Ectodermal cell (in vitro differentiated cells): Measurements from ENCODE around the gene SPINDOC.

Source experiments
- H3K27ac ChIP-seq: 2 replicates; pipeline ENCODE4 v1.7.0; 2013; ENCODE audit warnings: mild to moderate bottlenecking, low read depth, low read length; ENCODE audit not compliant: insufficient read depth, poor library complexity, severe bottlenecking
- H3K27me3 ChIP-seq: 2 replicates; pipeline ENCODE4 v1.7.0; 2013; ENCODE audit warnings: mild to moderate bottlenecking, low read length; ENCODE audit not compliant: insufficient read depth, control insufficient read depth, poor library complexity, severe bottlenecking
- H3K36me3 ChIP-seq: one replicate; pipeline ENCODE4 v1.7.0; 2013; ENCODE audit warnings: low read length; ENCODE audit not compliant: control insufficient read depth, insufficient read depth
- H3K4me1 ChIP-seq: one replicate; pipeline ENCODE4 v1.7.0; 2013; ENCODE audit warnings: low read length; ENCODE audit not compliant: control insufficient read depth, insufficient read depth
- H3K4me3 ChIP-seq: 2 replicates; pipeline ENCODE4 v1.7.0; 2013; ENCODE audit warnings: low read depth, low read length, control low read depth; ENCODE audit not compliant: insufficient read depth
- H3K9me3 ChIP-seq: 2 replicates; pipeline ENCODE4 v1.7.0; 2013; ENCODE audit warnings: mild to moderate bottlenecking, low read length, moderate library complexity; ENCODE audit not compliant: control insufficient read depth
- WGBS, 2 experiments: methylation state at CpG; one replicate each; pipeline ENCODE4 v1.1.7; 2013; ENCODE audit warnings: missing lambda C conversion rate in 2 of 2; 5-methylcytosine and 5-hydroxymethylcytosine counted together

The SPINDOC gene

DNA sequence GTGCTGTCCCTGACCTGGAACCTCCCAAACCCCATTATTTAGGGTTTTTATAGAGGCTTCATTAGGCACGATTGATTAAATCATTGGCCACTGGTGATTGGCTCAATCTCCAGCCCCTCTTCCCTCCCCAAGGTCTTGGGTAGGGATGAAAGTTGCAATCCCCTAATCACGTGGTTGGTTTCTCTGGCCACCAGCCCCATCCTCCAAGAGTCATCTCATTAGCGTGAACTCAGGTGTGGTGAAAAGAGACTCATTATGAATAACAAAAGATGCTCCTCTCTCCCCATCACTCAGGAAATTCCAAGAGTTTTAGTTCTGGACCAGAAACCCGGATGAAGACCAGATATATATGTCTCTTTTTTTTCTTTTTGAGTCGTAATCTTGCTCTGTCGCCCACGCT, 18.1 kb downstream of the SPINDOC start:
- Histone ChIP-seq H3K9me3 (no peaks in the 10 kb centered on the region), H3K36me3 (peaks cover 2% of the 10 kb centered on the region), H3K4me3 (no peak overlapping the region), H3K27ac (no peak overlapping the region), H3K4me1 (no peaks in the 10 kb centered on the region), H3K27me3 (no peaks in the 10 kb centered on the region)
- WGBS, 2 experiments = 57 to 73% methylated on average over 7 of the region's 7 CpGs

DNA sequence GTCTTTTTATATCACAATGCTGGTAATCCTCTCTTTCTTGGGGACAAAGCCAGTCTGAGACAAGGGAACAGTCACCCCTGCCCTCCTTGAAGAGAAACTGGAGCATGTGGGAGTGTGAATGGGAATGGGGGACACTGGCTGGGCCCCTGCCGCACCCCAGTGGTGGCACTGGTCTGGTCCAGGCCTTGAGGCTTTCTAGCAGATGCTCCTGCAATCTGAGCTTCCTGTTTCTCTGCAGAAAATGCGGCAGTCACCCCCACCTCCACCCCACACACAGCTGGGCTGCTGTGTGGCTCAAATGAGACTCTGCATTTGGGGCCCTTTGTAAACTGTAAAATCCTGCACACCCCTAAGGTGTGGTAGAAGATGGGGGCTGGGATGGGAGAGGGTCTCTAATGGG, 19.1 kb downstream of the SPINDOC start:
- H3K36me3 ChIP-seq = no peaks in the 10 kb centered on the region
- WGBS, 2 experiments = 82 to 92% methylated on average over 2 of the region's 2 CpGs
- H3K9me3 ChIP-seq = no peaks in the 10 kb centered on the region

DNA sequence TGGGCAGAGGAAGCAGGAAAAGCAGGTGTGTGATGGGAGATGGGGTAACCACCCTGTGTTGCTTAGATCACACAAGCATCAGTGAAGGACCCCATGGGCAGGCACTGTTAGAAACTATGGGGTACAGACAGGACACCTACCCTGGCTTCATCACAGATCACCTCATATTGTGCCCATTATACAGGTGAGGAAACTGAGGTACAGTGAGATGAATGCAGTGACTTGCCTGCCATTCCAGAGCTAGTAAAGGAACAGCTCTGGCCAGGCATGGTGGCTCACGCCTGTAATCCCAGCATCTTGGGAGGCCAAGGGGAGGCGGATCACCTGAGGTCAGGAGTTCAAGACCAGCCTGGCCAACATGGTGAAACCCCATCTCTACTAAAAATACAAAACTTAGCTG, 19.8 kb downstream of the SPINDOC start:
- Histone ChIP-seq H3K27me3 (no peaks in the 10 kb centered on the region), H3K4me3 (no peak overlapping the region), H3K27ac (no peak overlapping the region), H3K4me1 (peaks cover 7% of the 10 kb centered on the region), H3K9me3 (no peaks in the 10 kb centered on the region), H3K36me3 (no peaks in the 10 kb centered on the region)
- 92 to 94% methylated on average over 2 of the region's 2 CpGs for WGBS, 2 experiments

More for the DNA sequence above, 19.1 kb downstream of the SPINDOC start:
- H3K27ac ChIP-seq = no peak overlapping the region
- no peaks in the 10 kb centered on the region for H3K27me3 ChIP-seq
- H3K4me3 ChIP-seq = no peak overlapping the region
- H3K4me1 ChIP-seq = peaks cover 2% of the 10 kb centered on the region

DNA sequence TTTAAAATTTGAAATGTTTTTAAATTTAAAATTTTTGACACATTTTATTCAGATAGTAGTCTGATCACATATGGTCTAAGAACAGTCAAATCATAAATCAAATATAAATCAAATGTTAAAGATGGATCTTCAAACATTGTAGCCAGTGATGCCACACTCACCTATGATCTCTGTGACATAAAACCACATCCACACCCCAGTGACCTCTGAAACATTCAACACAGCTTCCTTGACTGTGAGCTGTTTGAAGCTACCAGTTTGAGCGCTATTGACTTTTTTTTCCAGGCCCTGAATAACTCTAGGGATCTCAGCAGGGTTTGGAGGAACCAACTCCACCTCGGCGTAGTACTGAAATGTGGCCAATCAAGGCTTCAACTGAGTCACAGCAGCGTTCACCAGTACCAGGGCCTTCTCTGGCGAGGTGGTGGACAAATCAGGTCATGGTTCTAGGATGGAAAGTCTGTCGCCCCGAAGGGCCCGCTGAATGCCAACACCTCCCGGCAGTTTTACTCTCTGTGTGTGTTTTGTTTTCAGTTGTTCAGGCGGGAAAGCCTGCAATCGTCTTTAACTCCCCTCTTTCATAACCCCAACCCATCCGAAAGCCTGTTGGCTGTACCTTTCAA, 21.4 kb downstream of the SPINDOC start:
- Histone ChIP-seq H3K27me3 (no peaks in the 10 kb centered on the region), H3K4me1 (peaks cover 11% of the 10 kb centered on the region), H3K9me3 (no peaks in the 10 kb centered on the region), H3K36me3 (no peaks in the 10 kb centered on the region), H3K27ac (no peak overlapping the region), H3K4me3 (no peak overlapping the region)
- WGBS, 2 experiments = 87 to 88% methylated on average over 12 of the region's 12 CpGs

DNA sequence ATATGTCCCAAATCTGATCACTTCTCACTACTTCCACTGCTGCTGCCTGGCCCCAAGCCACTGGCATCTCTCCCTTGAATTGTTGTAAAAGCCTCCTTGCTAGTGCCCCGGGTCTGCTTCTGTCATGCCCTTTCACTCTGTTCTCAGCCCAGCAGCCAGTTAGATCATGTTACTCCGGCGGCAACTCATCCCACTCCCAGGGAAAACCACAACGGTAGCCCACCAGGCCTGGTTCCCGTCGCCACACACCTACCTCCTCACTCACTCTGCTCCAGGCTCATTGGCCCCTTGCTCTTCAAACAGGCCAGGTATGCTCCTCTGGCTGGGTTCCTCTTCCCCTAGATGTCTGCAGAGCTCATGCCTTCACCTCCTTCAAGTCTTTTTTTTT, 21.9 kb downstream of the SPINDOC start:
- Histone ChIP-seq H3K4me1 (peaks cover 11% of the 10 kb centered on the region), H3K36me3 (no peaks in the 10 kb centered on the region), H3K4me3 (no peak overlapping the region), H3K27ac (no peak overlapping the region), H3K27me3 (no peaks in the 10 kb centered on the region), H3K9me3 (no peaks in the 10 kb centered on the region)
- WGBS, 2 experiments = 82 to 87% methylated on average over 6 of the region's 6 CpGs

DNA sequence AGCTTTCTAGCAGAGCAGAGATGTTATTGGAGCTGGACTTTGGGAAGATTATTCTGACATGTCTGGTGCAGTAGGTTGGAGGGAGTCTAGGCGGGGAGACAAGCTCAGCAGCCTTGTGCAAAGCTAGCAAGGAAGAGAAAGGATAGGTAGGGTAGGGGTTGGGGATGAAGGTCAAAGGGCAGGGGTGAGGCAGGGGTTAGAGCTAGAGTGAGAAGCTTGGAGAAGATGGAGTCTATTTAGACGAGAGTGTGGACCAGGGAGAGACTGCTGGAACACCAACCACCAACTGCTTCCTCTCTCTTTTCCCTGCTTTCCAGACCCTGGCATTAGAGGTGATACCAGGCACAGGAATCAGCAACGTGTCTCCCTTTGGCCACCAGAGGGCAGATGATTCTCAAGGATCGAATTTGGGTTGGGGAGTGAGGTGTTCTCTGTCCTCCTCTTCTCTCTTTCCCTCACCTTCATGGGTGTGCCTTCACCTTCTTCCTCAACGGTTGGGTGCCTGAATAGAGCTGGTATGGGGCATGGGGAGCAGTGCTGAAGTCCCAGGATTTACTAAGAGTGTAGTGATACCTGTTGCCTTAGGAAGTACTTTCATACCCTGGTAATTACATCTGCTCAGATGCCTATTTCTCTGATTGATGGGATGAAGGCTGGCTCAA, 23.9 kb downstream of the SPINDOC start:
- peaks cover 25% of the 10 kb centered on the region for H3K4me1 ChIP-seq
- H3K4me3 ChIP-seq = no peak overlapping the region
- 22 to 24% methylated on average over 5 of the region's 5 CpGs for WGBS, 2 experiments
- no peaks in the 10 kb centered on the region for H3K9me3 ChIP-seq
- H3K36me3 ChIP-seq = no peaks in the 10 kb centered on the region
- no peak overlapping the region for H3K27ac ChIP-seq
- H3K27me3 ChIP-seq = no peaks in the 10 kb centered on the region

DNA sequence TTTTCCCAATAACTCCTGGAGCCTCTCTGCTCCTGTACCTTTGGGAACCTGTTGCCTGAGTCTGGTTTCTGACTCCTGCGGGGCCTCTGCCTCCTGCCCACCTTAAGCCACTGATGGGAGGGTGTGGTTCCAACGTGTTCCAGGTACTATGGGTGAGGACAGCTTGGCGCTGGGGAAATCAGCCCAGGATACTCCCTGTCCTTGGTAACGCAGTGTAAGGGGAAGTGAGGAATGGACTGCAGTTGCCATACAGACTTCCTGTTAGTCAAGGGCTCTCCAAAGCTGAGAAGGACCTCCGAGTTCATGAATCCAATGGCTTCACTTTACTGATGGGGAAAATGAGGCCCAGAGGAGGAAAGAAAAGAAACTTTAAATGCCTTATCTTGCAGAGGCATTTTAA, 24.5 kb downstream of the SPINDOC start:
- no peaks in the 10 kb centered on the region for H3K27me3 ChIP-seq
- no peak overlapping the region for H3K4me3 ChIP-seq
- H3K4me1 ChIP-seq = peaks cover 31% of the 10 kb centered on the region
- H3K9me3 ChIP-seq = no peaks in the 10 kb centered on the region
- 85% methylated on average over 5 of the region's 5 CpGs for WGBS, 2 experiments
- no peak overlapping the region for H3K27ac ChIP-seq
- H3K36me3 ChIP-seq = no peaks in the 10 kb centered on the region

DNA sequence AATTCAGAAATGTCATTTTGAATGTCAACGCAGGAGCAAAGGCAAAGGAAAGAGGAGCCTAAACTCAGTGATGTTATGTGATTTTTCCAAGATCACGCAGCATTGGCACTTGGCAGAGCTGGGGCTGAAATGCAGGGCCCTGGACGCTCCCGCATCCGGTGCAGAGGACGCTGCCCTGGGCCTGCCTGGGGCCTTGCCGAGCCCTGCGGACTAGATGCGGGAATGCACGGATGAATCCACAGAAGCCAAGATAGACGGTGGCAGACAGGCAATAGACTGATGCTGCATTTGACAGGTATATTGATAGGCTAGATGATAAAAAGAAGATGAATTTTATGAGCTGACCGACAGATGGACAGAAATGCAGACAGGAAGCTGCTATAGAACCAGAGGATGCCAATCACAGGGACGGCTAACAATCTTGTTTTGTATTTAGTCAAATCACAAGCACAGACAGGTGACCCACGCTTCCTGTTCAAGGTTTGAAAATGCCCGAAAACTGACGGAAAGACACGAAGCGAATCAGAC, 25.0 kb downstream of the SPINDOC start:
- H3K4me3 ChIP-seq = no peak overlapping the region
- 48% methylated on average over 18 of the region's 18 CpGs for WGBS, 2 experiments

DNA sequence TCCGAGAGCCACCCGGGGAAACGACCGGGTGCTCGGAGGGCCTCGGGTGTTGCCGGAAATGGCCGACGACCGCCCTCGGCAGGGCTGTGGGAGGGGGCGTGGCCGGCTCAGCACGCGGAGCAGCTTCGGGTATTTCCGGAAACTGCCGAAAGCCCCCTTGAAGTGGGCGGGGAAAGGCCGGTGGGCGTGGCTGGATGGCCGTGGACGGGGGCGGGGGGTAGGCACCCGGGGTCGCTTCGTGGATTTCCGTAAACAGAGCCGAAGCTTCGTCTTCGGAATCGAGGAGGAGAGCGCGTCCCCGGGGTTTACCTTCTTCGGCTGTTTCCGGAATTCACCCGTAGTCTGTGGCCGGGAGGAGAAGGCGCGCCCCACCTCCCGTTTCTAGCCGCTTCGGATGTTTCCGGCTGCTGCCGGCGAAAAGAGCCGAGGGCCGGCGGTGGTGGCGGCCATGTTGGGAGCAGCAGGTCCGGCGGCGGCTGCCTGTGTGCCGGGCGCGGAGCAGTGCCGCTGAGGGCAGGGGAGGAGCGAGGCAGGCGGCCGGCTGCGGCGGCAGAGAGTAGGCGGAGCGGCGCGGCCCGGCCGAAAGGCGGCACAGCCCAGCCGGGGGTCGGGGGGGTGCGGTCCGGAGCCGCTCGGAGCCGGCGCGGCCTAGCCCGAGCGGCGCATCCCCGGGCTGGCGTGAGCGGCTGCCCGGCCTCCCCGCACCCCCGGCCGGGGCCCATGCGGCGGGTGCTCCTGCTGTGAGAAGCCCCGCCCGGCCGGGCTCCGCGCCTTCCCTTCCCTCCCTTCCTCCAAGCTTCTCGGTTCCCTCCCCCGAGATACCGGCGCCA, 25.6 kb downstream of the SPINDOC start, which contains the start of gene MARK2:
TSS of gene MARK2 (plus strand) at position 433 of the 830 bp plus-strand sequence. CDS start at position 830, 397 bp downstream.
- 0% methylated on average over 100 of the region's 100 CpGs for WGBS, 2 experiments

More for the DNA sequence above, 25.0 kb downstream of the SPINDOC start:
- no peaks in the 10 kb centered on the region for H3K27me3 ChIP-seq
- H3K27ac ChIP-seq = no peak overlapping the region
- H3K36me3 ChIP-seq = no peaks in the 10 kb centered on the region
- no peaks in the 10 kb centered on the region for H3K9me3 ChIP-seq
- H3K4me1 ChIP-seq = peaks cover 36% of the 10 kb centered on the region

More for the DNA sequence above, 25.6 kb downstream of the SPINDOC start, which contains the start of gene MARK2:
- Histone ChIP-seq H3K4me1 (peaks cover 37% of the 10 kb centered on the region), H3K9me3 (no peaks in the 10 kb centered on the region), H3K36me3 (no peaks in the 10 kb centered on the region), H3K27me3 (no peaks in the 10 kb centered on the region), H3K4me3 (peak within 1 kb of the TSS; percentile 98), H3K27ac (no peak within 1 kb of the TSS)
